HG03039 (cell line): Measurements from ENCODE around the gene TRIO.
A peak's percentile ranks its signal among the peaks of the same experiment; 100 is the strongest.

ENCODE experiments used
- ATAC-seq: cut with Tn5 transposase; IDR thresholded peaks from one replicate; pipeline ENCODE4 v1.9.1; 2021; ENCODE audit warnings: mild to moderate bottlenecking, moderate library complexity; ENCODE audit not compliant: unreplicated experiment

TRIO gene

DNA sequence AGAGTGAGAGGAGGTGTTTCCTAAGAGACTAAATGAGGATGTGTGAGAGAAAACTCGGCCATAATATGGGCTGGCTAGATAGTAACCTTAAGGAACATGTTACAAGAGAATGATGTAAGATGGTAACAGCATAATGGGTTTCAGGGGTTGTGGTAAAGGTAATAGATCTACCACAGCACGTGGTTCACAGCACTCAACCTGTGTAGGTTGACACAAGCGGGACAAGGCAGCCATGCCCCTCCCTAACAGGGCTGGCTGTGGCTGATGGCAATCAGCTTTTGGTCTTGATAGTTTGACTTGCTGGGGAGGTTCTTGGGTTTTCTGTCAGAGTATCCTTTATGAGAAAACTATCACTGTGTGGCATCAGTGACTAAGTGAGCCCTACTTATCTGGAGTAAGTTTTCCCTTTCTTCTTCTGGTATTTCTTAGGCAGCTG is 138.6 kb downstream of the TRIO start:
- no peak for ATAC-seq

DNA sequence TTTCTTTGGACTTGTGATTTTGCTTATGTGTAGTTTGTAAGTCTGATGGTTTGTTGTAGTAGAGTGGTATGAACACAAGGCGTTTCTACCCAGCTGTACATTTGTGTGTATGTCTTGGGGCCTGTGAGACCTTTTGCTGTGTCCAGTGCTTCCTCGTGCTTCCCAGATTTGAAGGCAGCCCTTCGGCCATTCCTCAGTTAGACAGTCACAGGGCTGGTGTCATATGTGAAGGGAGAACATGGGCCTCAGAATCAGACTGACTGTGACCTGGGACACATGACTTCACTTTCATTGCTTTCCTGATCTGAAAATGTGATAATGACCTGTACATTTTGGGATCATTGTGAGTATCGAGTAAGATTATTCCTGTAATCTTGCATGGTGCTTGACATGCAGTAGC is 140.0 kb downstream of the TRIO start:
- ATAC-seq = no peak

DNA sequence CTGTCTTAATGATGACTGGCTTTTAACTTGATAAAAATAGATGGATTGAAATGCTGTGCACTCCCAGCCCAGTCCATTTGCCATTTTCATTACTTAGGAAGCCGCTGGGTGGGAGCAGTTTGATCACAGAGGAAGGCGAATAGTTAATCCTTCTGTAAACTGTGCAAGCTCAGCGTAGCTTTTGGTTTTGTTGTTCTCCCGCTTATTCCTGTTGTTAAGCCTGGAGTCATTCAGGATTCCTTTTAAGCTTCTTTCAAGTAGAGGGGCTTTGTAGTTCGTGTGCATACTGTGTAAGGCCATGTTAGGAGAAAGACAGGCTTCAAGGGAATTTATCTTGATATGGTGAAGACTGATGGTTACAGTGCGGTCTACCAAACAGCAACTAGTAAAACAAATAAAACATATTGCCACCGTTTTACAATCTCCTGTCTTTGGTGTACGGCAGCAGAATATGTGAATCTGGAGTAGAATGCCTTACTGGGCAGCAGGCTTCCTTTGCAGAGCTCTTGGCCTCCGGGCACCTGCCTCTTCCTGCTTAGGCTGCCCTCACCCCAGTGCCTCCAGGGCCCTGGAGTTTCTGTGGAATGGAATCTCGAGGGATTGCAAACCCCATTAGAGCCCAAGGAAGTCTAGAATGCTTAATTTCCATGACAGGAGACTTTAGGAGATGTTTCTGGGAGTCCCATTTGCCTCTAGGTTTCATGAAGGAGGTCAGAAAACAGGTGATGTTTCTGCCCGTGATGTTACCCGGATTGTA is 141.4 kb downstream of the TRIO start:
- no peak for ATAC-seq

DNA sequence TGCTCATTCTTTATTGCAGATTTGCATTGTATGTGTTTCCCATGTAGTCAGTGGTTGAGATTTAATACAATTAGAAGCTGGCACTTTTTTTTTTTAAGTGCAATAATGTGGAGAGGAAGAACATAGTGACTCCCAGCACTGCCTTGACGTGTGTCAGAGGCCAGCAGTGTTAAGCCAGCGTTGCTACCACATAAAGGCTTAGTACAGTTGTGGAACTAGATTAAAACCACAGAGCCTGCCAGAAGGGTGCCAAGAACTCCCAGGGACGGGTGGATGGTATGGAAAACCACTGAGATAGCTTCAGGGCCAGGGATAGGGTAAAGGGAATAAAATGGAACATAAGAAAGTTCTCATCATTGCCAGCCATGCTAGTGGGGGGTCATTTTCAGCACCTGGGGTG is 142.9 kb downstream of the TRIO start:
- no peak for ATAC-seq

DNA sequence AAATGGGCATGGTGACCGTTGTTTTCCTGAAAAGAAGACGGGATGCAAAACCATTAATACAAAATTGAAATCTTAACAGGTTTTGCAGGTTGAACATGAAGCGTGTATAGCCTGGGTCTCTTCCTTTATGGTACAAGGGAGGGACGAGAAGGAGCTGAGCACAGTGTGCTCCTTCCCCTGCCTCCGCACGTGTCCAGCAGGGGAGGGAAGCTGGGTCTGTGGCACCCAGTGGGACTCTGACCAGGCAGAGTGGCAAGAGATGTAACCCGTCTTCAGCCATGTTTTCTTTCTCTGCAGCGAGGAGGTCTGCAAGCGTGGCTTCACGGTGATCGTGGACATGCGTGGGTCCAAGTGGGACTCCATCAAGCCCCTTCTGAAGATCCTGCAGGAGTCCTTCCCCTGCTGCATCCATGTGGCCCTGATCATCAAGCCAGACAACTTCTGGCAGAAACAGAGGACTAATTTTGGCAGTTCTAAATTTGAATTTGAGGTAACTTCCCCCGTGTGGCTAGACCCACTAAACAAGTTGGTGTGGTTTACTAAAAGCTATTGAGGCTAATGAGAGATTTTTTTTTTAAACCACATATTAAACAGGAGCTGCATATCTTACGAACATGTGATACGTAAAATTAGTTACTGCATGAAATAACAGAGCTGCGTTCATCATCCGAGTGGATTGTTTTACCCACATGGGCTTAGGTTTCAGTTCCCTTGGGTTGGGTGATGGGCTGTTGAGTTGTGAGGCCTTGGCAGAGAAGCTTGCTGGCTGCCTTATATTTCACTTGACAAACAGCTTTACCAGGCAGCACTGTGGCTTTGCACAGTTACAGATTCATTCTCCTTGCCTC is 143.7 kb downstream of the TRIO start:
- peak; percentile 77 for ATAC-seq

DNA sequence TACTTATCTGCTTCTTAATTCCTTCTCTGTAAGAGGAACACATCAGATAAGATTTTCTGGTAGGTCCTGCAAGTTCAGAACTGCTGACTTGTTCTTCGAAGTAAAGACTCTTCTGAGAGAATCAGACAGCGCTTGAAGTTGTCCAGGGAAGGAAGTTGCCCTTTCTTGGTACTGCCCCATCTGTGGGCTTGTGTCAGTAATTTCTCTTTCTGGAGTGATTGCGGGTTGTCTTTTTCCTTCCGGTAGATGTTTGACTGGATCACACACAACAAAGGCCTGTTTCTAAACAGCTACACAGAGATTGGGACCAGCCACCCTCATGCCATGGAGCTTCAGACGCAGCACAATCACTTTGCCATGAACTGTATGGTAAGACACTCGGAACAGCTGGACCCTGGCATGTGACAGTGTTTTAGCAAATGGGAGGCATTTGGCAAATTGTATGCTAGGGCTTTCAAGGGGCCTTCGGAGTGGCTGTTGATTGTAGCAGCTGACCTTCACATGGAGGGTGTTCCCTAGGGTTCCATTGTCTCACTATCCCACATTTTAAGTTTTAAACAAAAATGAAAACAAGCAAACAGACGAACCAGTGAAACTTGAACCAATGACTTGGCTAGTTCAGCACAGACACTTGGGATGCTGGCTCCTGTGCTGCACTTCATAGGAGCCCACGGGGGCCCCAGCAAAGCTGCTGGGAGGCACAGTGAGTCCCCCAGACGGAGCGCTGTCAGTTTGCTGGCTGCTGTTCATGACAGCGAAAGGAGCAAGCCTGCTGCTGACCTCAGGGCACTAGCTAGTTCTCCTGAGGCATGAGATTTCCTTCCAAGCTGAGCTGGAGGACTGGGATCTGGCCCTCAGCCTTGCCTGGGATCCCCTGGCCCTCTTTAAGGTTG is 149.9 kb downstream of the TRIO start:
- no peak for ATAC-seq

DNA sequence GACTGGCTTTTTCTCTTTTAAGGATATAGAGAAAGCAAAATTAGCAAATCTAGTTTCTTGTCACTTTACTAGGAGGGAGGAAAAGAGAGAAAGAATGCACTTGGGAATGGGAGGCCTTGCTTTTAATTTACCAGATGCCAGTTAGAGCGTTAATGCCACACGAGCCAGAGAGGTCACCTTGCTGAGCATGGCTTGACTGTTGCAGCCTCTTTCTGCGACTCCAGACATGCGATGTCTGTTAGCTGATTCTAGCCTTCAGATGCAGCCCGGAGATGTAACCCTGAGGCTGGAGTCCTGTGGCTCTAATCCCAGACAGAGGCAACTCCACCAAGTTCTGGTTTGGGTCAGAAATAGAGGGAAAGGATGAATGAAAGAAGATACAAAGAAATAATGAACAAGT is 152.5 kb downstream of the TRIO start:
- ATAC-seq = no peak

DNA sequence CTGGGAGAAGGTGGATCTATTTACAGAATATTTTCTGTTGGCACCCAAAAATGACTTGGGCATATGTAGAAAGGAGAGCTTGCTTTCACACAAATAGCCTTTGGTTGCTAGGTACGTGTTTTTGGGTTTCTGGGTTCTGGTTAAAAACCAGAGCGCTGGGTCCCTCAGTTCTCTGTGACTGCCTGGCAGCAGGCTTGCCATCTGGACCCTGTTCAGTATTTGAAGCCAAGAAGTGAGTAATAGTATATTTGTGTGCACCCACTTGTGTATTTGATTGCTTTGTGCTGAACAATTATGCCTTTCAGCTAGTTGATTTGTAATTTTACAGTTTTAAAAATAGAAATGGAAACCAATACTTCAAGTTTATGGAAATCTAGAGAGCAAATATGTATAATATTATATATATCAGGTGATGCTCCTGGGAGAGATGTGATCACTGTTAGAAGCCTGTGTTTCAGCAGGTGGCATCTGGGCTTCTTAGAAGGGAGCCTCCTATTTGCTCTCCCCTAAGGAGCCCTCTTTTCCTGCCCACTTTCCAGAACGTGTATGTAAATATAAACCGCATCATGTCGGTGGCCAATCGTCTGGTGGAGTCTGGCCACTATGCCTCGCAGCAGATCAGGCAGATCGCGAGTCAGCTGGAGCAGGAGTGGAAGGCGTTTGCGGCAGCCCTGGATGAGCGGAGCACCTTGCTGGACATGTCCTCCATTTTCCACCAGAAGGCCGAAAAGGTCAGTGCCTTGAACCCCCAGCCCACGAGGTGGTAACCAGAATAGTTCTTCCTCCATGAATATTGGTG is 153.6 kb downstream of the TRIO start:
- no peak for ATAC-seq

DNA sequence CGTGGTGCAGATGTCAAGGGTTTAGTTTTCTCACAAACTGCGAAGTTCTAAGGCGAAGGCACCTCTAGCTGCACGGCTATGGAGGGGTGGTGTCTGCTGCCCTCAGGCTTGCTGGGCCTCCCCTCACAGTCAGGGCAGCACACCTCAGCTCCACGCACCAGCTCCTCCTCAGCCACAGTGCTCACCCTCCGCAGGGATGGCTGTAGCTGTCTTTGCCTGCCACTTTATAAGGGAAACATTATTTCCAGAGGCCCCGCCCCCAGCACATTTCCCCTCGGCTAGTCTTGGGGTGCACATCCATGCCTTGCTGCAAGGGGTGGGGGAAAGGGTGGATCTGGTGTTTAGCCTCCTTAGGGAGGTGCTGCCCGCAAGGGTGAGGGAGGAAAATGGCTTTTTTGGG is 154.6 kb downstream of the TRIO start:
- no peak for ATAC-seq

DNA sequence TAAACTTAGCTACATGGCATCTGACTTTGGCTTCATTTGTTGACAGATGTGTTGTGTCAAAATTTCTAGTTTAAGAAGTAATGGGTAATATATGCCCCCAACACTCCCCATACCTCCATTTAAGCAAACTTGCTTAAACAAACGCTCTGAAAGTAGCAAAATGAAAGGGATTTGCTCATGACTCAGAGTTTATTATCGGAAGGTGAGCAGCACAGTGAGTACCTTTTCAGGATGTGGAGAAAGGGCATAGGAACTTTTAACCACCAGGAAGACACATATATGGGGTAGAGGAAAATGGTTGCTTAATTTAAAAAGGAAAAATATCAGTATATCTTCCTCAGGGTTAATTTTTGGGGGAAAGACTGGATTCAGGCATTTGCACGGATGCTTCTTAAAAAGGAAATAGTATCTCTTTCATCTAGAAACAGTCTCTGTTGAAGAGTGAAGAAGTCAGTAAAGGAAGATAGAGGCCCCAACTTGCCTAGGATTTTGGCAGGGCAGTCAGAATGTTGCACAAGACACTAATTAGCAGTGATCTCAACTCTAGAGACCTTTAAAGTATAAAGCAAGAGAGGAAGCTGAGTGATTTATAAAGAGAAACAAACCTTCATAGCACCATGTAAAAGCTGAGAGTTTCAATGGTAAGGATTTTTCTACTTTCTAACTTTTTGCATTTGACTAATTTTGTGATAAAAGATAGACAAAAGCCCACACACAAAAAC is 155.1 kb downstream of the TRIO start:
- no peak for ATAC-seq

DNA sequence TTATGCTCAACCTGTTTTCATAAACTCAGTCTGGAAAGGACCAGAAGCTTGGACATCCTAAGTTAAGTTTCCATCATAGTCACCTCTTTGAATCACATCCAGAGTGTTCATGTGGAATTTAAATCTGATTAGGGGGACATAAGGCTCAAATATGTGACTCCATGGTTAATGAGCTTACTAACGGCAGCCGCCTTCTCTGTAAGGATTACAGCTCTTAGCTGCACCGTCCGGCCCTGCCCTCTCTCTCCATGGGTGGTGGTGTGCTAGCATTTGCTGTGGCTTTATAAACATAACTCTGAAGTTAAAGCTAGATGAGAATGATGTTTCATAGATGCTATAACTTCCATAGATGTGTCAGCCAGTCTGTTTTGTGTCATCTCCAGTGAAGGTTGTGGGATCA is 156.5 kb downstream of the TRIO start:
- ATAC-seq = no peak

DNA sequence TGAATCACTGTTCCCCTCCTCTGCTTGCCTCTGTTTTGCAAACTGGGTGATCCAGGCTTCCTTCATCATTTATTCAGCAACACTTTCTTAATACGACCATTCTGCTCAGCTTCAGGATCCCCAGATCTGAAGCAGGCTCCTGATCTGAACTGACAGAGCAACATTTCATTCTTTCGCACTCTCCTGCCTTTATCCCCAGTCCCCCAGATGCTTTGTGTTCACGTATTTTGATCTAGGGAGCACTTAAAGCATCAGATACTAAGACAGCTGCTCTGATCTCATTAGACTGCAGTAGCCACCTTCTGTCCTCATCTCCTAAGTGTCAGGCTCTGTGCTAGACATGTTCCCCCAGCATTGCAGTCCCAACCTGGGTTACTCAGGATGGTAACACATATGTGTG is 158.0 kb downstream of the TRIO start:
- ATAC-seq = no peak

DNA sequence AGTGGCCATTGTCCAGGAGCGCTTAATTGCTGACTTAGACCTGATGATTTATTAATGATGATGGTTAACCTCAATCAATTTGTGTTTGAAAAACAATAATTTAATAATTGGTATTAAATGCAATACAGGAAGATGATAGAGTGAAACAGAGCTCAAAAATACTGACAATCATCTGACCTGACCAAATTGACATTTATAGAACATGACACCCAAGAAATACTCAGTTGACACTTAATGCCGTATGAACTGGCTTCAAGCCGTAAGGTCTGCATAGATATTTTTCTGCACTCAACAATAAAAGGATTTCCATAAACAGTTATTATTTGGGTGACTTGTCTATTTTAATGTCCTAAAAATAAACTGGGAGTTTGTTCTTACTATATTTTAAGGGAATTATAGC is 159.2 kb downstream of the TRIO start:
- ATAC-seq = no peak

DNA sequence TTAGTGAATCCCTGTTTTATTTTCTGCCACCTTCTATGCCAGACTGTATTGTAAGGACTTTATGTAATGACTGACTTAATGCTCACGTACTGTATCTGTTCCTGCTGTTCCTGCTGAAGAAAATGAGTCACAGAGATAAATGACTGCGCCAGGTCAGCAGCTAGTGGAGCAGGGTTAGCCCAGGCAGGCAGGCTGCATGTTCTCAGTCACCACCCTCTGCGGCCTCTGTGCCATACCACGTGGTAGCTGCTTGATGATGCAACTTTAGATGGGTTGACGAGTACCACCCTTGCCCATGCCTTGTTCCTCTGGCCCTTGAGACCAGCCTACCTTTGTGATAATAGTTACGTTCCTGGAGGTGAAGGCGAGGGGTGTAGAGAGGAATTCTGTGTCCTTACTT is 161.9 kb downstream of the TRIO start:
- ATAC-seq = no peak

DNA sequence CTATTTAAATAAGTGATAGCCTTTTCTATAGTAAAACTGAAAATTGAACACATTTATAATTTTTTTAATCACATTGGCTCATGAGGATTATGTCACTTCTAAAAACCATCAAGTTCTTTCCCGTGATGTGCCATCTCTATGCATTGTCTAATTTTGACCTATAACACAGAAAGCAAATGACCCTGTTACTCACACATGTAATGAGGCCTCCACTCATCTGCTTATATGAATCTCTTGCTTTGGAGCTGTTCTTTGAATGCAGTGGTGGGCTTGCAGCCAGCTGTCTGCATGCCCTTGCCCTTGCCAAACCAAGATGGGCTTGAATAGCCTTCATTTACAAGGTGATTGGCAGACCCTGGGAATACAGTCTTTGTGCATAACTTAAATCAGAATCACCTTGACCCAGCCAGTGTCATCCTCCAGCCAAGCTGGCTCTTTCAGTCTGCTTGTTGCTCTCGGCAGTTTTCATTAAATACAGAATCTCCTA is 163.2 kb downstream of the TRIO start:
- ATAC-seq = no peak

DNA sequence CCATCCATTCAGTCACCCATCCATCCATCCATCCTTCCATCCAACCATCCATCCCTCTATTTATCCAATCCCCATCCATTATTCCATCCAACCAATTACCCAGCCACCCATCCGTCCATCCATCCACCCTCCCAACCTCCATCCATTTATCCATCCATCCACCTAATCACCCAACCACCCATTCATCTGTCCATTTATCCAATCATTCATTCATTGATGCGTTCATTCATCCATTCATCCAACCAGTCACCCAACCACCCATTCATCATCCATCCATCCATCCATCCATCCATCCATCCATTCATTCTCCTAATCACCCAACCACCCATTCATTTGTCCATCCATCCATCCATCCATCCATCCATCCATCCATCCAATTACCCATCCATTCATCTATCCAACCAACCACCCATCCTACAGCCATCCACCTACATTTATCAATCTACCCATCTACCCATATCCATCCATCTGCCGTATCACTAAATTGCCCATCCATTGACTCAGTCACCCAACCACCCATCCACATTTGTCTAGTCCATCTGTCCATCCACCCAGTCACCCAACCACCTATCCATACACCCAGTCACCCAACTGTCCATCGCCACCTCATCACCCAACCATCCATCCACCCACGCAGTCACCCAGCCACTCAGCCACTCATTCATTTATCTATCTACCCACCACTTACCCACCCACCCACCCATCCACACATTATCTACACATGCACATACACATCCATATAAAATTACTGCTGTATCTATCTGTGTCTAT is 165.4 kb downstream of the TRIO start:
- no peak for ATAC-seq

DNA sequence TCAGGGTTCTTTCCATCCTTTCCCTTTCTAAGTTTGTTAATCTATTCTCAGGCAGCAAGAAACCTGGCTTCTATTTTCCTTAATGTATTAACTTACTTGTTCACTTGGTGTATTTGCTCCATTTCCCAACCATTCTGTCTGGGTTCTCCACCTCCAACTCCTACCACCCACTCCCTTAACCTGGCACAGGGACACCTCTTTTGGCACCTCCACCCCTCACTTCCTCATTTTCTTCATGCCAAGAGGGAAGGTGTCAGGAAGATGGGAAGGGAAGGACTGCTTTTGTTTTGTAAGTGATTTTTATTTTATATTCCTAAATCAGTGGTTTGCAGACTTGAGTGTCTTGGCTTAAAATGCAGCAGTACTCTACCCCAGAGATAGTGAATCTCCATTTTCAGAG is 166.1 kb downstream of the TRIO start:
- no peak for ATAC-seq

DNA sequence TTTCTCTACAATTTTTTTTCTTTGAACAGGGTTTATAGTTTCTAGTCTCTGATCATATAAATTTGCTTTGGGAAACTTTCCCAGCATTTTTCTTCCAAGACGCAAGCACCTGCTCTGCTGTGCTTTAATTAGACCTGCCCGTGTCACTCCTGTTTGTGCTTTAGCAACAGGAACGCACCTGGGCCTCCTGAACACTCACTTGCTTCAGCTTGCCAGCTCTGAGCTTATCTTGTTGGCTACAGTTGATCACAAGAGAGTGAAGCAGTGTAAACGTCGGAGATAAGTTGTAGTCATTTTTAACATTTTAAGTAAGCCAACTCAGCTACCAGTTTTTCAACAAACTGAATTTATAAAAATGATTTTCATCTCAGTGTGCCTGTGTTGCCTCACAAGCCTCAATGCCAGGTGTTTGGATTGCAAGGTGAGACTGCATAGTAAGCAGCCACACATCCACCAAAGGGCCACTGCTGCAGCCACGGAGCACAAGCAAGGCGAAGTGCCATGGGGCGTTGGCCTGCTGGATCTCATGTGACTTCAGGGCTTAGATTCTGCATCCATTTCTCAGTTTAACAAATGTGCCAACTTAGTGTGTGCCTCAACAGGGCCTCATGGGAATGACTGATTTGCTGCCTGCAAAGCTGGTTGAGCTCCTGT is 166.9 kb downstream of the TRIO start:
- ATAC-seq = no peak
